Activated CD8-positive, alpha-beta memory T cell treated with anti-CD3 and anti-CD28 coated beads for 4 hours (primary cell): Measurements from ENCODE around the gene NARF.
A peak's percentile ranks its signal among the peaks of the same experiment; 100 is the strongest.
"Not testable (repeated sequence)": the region's sequence is repeated elsewhere in the genome, so short reads cannot be mapped to it uniquely, and the experiment has no call there.

ENCODE experiments used
- DNase-seq, 2 donors: peaks; one replicate each; pipeline ENCODE4 v3.0.0-alpha.2; 2020; ENCODE audit warnings: low read depth in 2 of 2

The NARF gene

GRCh38 chr17:82458179-82458884 lies at the start of gene NARF:
NARF (plus strand) TSS chr17:82458741; CDS start chr17:82458804, 63 bp downstream.
- DNase-seq = peak; percentile 92

GRCh38 chr17:82408938-82409318 lies 49.6 kb upstream of the NARF start:
- DNase-seq = no peak

GRCh38 chr17:82410014-82410716 lies 48.4 kb upstream of the NARF start:
- DNase-seq = no peak

- DNase-seq = no peak
These were observed 47.0 kb upstream of the NARF start for GRCh38 chr17:82411396-82412053.

- DNase-seq = not testable (repeated sequence)
These were observed 46.5 kb upstream of the NARF start for GRCh38 chr17:82412081-82412480.

- no peak for DNase-seq
These were observed 45.7 kb upstream of the NARF start for GRCh38 chr17:82412535-82413520.

- peak; percentile 47 to 54 for DNase-seq
These were observed 43.8 kb upstream of the NARF start for GRCh38 chr17:82414548-82415281.

GRCh38 chr17:82415336-82415735 lies 43.2 kb upstream of the NARF start:
- DNase-seq = no peak

- DNase-seq = no peak
These were observed 42.8 kb upstream of the NARF start for GRCh38 chr17:82415786-82416185.

GRCh38 chr17:82416264-82416663 lies 42.3 kb upstream of the NARF start:
- DNase-seq = no peak

- DNase-seq = no peak
These were observed 41.8 kb upstream of the NARF start for GRCh38 chr17:82416771-82417170.

- peak; percentile 58 to 70 for DNase-seq
These were observed 40.2 kb upstream of the NARF start, which contains the start of the genes HEXD and OGFOD3 for GRCh38 chr17:82418001-82418986. HEXD (plus strand) TSS chr17:82418347; CDS start chr17:82419800, 1,453 bp downstream. OGFOD3 (minus strand) TSS chr17:82418586; CDS start chr17:82418485, 101 bp downstream.

GRCh38 chr17:82419540-82419939 lies 39.0 kb upstream of the NARF start:
- no peak for DNase-seq

GRCh38 chr17:82424001-82424862 lies 34.3 kb upstream of the NARF start:
- DNase-seq = peak in 1 of 2 donors; percentile 14

- DNase-seq = no peak
These were observed 33.7 kb upstream of the NARF start for GRCh38 chr17:82424863-82425159.

GRCh38 chr17:82428546-82428945 lies 30.0 kb upstream of the NARF start:
- DNase-seq = no peak

GRCh38 chr17:82429824-82430223 lies 28.7 kb upstream of the NARF start:
- DNase-seq = no peak

- no peak for DNase-seq
These were observed 26.5 kb upstream of the NARF start for GRCh38 chr17:82432017-82432416.
